HG02852 (cell line): Measurements from ENCODE around the gene SETMAR.
"Not testable (repeated sequence)": the region's sequence is repeated elsewhere in the genome, so short reads cannot be mapped to it uniquely, and the experiment has no call there.

Source experiments
- ATAC-seq: cut with Tn5 transposase; IDR thresholded peaks from one replicate; pipeline ENCODE4 v1.9.1; 2021; ENCODE audit warnings: mild to moderate bottlenecking, moderate library complexity; ENCODE audit not compliant: unreplicated experiment

Gene SETMAR

DNA sequence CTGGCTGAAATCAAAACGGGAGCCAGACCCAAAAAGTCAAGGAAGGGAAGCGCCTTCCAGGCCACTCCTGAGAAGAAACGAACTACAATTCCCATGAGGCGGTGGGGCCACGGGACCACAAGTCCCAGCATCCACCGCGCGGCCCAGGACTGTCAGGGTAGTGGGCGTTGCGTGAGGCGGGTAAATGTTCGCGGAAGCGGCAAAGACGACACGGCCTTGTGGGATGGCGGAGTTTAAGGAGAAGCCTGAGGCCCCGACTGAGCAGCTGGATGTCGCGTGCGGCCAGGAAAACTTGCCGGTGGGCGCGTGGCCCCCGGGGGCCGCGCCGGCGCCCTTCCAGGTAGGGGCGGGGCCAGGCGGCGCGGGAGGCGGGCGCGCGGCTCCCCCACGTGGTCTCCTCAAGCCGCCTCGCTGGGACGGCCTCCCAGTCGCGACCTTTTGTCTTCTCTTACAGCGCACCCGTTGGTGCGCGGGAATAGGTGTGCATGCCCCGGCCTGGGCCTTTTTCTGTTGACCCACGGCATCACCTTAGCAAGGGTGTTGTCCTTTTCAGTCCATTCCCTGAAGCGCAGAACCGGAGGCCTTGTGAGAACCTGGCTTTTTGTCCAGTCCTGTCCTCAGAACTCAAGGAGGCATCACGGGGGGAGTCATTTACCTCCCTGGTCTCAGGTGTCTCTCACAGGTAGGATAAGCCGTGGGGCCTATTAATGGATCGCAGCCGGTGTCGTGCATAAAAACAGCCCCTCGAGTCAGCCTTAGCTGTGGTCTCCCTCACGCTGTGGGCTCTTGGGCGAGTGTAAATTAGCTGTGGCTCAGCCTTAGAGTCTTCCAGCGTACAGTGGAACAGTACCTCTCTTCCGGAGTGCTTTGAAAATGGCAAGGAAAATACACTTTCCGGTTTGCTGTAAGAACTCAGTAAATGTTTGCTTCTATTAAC lies at the start of gene SETMAR:
SETMAR (plus strand) TSS at position 183 of the 937 bp plus-strand sequence; CDS start at position 185, 2 bp downstream.
- ATAC-seq: peak; percentile 98

DNA sequence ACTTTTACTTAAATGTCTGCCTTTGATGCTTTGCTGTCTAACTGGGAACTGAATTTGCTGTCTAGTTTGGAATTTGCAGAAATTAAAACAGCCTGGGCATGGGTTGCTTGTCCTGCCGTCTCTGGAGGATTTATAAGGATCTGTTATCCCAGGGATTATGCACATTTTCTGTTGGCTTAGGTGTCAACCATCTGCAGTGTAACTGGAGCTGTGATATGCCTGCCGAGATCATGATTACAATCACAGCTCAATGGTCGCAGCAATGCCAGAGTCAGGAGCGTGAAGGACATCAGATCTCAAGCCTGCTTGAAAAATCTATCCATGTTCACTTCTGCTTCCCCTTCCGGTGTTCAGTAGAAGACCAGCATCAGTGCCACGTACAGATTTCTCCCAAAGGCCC lies 41.8 kb upstream of the SETMAR start:
- ATAC-seq: no peak

DNA sequence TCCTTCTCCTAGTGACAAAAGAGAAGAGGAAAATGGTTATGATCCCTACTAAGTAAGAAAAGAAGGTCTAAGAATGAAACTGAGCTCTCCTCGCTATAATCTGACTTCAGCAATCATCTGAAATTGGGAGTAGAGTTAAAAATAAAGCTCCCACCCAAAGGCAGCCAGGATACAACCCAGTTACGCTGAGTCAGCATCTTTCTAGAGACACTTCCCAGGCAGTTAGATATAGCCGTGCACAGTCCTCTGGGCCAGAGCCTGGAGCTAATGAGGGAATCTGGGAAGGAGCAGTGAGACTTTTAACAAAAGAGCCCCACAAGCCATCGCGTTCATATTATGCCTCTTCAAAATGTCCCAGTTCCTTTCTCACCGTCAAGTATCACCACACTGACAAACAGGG lies 39.1 kb upstream of the SETMAR start:
- no peak for ATAC-seq

DNA sequence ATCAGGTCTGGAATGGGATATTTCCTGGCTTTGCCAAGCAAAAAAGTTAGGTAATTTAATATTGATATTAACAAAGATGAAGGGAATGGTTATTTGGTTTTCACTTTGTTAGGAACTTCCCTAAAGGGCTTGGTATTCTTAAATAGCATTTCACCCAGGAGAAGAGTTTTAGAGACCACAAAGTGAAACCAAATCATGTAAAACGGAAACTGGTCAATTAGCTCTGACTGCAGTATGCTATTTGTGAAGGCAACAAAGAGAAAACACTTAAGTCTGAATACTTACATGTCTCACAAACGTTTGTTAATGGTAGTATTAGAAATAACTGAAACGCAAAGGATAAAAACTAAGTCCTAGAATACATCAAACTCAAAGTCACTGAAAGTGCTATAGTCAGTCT lies 32.4 kb upstream of the SETMAR start:
- ATAC-seq: peak; percentile 90

DNA sequence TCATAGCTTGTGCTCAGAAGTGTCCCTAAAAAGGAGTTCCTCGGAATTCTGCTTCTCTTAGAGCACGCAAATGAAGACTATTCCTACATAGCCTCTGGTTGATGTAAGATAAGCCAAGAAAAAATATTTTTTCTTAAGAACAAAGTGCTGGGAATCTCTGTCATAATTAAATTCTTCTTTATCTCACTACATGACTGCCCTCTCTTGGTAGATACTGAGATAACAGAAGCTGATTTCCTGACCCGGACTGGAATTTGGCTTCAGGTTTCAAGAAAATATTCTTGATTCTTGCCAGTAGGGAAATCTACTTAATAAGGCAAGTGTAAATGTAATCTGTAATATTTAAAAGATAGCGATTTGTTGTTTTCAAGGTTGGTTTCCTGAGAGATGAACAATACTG lies 31.3 kb upstream of the SETMAR start:
- no peak for ATAC-seq

DNA sequence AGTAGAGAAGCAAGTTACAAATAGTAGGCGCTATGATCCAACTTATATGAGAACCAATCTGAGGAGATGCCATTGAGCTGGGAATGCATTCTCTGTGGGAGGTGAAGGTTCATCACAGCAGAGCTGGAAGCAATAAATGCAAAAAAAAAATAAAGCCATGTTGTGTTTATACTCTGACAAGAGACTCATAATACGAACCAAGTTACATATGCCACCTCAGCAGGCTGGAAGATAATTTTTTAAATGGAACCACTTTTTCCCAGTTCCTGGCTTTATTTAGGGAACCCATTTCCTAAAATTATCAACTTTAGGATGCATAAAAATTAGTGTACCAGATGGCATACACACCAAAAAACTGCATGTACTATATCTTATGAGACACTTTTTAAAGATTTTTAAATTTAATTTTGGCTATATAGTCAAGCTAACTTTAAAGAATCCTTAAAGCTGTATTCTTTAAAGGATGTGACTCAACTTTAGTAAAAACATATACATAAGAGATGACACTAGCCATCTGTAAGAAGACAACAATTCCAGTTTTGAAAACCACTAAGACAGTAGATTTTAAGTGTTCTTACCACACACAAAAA lies 23.6 kb upstream of the SETMAR start:
- ATAC-seq: no peak

DNA sequence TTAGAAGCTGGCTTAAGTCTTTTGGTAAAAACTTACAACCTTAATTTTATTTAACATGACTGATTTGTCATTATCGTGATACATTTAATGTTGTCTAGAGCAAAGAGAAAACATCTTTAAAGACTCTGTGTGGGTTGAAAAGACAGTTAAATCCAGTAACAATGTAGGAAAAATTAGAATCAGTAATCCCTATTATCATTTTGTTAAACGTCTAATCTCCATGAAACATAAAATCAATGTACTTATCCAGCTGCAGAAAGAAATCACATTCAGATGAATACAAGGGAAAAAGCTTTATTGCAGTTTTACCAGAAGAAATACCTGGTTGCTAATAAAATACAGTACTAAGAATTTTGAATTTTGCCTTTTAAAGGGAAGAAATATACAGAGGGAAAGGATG lies 21.2 kb upstream of the SETMAR start:
- no peak for ATAC-seq

DNA sequence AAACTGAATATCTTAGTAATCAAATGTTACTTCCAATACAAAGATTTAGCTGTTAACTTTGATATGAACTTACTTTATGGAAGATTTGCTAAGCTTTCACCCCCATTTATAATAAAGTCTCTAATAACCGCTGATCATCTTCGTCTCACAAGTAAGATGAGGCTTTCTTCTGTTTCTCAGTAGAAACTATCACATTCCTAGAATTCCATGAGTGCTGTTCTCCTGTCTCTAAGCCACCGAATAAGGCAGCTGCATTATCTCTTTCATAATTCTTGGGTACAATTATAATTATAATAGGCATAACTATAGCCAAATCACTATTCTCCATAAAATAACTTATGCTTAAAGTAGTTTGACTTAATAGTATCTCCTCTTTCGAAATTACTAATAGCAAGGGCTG lies 18.3 kb upstream of the SETMAR start:
- ATAC-seq: no peak

DNA sequence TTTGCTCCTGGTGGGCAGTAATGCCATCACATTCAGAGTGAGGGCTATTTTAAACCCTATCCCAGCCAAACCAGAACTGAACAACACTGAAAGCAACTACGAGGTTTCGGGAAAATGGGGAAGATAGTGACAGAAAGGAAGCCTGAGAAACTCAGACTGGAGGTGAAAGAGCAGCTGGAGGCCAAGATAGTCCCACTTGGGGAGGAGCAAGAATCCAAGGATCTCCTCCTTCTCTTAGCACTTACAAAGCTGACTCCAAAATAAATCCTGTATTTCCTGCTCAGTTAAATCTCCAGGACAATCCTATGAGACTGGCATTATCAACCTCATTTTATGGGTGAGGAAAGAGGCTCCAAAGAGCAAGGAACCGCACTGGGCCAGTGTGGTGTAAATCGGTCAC lies 14.1 kb upstream of the SETMAR start:
- no peak for ATAC-seq

DNA sequence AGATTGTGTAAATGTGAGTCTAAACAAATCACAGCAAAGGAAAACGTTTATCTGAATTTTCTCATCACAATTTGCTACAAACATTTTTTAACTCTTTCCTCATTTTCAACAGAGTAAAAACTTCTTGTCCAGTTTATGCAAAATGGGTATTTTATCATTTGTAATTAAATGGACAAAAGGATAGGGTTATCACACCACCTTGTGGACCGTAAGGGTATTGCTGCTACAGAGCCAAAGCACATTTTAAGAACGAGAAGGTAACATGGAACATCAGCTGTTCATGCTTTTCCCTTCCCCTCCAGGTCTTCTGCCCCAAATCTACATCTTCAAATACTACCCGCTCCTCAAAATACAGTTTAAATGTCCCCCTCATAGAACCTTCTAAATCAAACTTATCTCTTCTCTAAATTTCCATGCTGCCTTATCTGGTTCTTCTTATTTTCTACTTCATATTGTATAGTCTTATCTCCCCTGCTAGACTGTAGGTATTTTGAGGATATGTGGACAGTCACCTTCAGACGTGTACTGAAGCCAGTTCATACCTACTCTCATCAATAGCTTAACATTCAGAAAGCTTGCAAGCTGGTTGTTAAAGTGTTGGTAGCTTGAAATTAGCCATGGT lies 12.8 kb upstream of the SETMAR start:
- no peak for ATAC-seq

DNA sequence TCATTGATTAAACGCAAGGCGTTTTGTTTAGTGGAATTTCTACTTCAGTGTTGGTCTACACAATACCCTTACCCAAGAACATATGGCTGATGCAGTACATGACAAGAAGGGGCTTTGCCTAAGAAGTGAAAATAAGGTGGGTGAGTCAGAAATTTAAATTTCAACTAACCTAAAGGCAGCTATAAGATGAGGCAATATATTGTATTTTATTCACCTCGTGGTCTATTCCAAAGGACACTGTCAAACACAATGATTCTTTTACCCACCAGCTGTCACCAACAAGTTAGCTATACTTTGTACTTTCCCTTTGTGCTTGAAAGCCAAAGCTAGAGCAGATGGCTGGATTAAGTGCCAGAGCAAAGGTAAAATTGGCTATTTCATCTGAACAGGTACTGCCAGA lies 10.9 kb upstream of the SETMAR start:
- no peak for ATAC-seq

DNA sequence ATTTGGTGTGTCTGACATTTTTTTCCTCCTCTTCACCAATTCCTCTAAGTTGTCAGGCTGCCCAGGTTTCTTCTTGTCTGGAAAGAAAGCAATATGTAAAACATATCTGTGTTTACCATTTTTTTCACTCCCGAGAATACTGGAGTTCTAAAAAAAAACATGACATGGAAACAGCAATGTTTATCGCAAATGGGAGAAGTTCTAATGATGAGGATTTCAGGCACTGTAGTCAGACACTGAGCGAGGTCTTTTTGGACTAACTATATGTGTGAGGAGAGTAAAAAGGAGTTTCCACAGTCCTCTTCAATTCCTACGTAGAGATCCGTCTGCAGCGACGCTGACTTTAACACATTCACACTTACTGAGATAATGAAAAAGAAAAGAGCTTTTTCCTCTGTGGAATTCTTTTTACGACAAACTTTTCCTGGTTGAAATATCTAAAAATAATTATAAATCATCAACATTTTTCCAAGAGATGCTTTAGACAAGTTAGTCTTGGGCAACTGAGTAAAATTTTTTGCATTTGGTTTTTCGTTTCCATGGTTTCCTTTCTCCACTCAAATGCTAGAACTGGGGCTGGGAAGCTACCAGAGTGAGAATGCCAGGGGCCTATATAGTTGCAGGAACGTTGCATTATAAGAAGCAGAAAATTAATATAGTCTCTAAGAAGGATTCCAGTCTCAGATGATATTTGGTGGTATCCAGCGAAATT lies 8.4 kb upstream of the SETMAR start:
- ATAC-seq: no peak

DNA sequence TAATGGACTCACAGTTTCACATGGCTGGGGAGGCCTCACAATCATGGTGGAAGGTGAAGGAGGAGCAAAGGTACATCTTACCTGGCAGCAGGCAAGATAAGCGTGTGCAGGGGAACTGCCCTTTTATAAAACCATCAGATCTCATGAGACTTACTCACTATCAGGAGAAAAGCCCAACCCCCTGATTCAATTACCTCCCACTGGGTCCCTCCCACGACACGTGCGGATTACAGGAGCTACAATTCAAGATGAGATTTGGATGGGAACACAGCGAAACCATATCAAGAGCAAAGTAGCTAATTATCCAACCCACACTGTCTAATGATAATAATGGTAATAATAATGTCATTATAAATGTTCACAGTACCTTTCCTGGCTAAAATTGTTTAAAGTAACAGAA lies 6.7 kb upstream of the SETMAR start:
- not testable (repeated sequence) for ATAC-seq

DNA sequence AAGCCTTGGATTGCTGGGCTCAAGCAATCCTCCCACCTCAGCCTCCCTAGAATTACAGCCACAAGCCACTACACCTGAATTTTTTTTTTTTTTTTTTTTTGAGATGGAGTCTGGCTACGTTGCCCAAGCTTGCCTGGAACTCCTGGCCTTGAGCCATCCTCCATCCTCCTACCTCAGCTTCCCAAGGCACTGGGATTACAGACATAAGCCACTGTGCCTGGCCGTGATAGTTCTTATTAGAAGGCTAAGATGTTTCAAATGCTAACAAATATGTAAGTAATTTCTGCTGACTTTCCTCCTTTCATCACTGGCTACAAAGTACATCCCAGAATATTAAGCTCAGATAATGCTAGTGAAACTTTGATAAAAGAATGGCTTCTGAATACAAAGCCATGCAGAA lies 5.7 kb upstream of the SETMAR start:
- no peak for ATAC-seq

DNA sequence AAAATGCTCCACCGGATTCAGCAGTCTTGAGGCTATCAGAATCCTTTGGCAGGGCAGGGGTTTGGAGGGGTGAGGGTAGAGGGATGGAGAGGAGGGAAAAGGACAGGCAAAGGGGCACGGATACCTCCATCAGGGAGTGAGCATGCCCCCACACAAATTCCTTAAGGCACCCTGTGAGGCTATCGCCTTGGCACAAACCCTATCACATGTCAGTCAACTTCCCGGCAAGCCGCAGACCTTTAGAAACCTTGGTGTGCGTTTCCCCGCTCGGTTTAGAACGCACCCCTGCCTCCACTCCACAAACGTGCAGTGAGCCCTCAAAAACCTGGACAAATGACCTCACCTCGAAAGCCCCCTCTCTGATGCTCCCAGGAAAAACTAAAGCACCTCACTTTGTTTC lies 422 bp upstream of the SETMAR start:
- ATAC-seq: no peak

DNA sequence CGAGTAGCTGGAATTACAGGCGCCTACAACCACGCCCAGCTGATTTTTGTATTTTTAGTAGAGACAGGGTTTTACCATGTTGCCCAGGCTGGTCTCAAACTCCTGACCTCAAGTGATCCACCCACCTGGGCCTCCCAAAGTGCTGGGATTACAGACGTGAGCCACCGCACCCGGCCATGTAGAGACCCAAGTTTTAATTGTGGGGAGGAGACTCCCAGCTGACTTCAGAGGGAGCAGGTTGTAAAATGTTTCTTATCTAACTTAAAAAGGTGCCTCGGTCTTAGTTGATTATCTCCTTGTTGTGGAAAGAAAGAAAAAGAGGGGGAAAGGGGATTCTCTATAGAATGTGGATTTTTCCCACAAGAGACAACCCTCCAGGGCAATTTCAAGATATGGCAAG lies 2.0 kb downstream of the SETMAR start:
- not testable (repeated sequence) for ATAC-seq

DNA sequence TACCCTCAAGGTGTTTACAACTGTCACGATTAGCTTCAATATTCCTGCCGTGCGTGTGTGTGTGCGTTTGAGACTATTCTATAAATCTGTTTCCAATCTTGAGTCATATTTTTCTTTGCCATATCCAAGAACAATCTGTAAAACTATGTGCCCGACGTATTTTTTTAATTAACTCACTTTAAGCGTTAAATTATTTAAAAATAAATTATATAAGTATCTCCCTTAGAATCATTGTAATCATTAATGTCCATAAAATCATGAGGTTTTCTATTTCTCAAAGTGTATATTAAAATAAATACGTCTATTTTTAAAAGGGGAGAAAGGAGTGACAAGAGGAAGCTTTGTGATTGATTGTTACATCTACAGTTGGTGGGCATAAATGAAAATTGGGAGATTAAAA lies 2.9 kb downstream of the SETMAR start:
- no peak for ATAC-seq

DNA sequence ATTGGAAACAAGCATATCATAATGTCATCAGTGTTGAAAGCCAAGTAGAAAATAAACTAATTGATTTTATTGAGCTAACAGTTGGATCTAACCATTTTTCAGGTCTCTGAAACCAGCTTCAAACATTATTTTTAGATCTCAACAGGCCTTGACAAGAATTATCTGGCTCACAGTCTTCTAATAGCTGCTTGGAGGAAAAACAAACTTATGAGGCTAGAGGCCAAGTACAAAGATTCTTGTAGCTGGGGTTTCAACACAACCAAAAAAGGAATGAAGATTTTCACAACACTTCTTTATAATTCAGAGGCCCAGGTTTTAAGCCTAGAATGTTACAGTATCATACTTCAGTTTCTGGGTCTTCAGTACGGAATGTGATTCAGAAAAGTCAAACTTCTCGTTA lies 3.7 kb downstream of the SETMAR start:
- no peak for ATAC-seq

DNA sequence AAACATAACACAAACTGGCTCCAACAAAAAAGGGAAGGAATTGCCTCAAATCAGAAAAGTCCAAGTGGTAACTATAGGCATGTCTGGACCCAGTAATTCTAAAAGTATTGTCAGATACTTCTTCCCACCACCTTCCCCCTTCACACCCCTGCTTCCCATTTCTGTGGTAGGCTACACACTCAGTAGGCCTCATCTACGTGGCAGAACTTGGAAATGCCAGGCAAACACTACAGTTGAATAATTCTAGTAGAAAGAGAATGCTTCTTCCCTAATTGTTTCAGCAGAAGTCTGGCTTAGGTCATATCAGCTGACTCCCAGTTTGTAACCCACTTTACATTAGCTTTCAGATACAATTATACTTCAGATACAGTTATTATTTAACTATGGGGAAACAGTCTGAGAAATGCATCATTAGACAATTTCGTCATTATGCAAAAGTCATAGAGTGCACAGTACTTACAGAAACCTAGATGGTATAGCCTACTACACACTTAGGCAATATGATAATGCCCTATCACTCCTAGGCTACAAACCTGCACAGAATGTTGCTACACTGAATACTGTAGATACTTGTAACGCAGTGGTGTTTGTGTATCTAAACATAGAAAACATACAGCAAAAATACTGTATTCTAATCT lies 6.4 kb downstream of the SETMAR start:
- ATAC-seq: no peak

DNA sequence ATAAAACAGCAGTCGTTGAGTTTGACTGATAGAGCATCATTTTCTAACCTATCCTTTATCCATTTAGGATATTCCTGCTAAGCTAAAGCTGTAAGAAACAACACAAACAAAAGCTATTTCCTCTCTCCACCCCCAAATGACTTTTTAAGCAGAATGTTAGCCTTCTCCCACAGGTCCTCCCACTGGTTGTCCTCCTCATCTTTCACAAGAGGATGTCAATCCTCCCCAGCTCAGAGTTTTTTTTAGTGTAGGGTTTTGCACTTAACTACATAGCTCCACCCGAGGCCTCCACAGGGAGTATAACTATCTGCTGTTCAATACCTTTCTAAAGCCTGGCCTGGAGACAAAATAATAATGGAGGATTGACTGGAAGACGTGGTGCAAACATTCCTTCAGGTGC lies 7.8 kb downstream of the SETMAR start:
- ATAC-seq: no peak

DNA sequence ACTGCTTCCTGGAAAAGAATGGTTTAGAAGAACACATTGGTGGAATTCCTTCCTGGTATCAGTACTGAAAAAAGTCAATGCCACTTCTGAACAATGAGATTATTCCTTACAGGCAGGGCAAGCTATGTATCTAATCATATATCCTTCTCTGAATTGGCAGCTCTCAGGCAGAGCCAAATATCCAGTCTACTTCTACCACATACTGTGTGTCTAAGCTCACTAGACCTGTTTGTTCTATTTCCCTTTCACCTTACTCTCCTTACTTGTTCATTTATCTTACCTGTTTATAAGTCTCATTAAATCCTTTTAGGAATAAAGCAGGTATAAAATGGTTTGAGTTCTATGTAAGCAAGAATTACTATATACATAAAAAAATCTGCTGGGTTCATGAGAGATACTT lies 8.3 kb downstream of the SETMAR start:
- no peak for ATAC-seq
